Keratinocyte (primary cell): ENCODE measurements around the gene RTP3.

Experiments
- EZH2 ChIP-seq: IDR thresholded peaks from one replicate; pipeline ENCODE4 v1.6.1; 2012; ENCODE audit warnings: inconsistent platforms, mild to moderate bottlenecking, low read length, moderate library complexity
- TF ChIP-seq, protein P1 (sequence below), 3 experiments: IDR thresholded peaks in 1 of 3; conservative IDR thresholded peaks in 1 of 3; optimal IDR thresholded peaks in 1 of 3; 2 replicates in 2 of 3; 3 replicates in 1 of 3; pipeline versions ENCODE3 to v1.5.1; 2011; ENCODE audit warnings: low read length in 3 of 3, mild to moderate bottlenecking in 3 of 3, moderate library complexity in 2 of 3, control low read depth in 1 of 3, inconsistent platforms in 1 of 3; ENCODE audit not compliant: insufficient read depth in 2 of 3; ENCODE audit errors: extremely low read depth in 1 of 3

DNA sequence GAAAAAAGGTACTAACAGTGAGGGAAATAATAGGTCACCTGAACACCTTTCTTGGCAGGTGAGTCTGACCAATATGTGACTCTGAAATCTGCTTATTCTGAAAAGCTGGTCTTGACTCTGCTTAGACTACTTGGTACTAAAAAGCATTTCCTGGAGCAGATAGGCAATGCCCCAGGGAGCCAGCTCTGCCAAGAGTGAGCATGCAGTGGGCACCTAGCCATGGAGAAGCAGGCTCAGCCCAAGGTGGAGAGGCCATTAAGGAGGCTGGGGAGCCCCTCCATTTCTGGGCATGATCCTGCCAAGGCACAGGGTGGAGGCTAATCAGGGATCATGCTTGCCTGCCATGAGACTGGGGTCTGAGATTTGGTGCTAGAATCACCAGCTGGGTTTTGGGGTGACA, 31.5 kb upstream of the RTP3 start:
- TF ChIP-seq, protein P1, sequence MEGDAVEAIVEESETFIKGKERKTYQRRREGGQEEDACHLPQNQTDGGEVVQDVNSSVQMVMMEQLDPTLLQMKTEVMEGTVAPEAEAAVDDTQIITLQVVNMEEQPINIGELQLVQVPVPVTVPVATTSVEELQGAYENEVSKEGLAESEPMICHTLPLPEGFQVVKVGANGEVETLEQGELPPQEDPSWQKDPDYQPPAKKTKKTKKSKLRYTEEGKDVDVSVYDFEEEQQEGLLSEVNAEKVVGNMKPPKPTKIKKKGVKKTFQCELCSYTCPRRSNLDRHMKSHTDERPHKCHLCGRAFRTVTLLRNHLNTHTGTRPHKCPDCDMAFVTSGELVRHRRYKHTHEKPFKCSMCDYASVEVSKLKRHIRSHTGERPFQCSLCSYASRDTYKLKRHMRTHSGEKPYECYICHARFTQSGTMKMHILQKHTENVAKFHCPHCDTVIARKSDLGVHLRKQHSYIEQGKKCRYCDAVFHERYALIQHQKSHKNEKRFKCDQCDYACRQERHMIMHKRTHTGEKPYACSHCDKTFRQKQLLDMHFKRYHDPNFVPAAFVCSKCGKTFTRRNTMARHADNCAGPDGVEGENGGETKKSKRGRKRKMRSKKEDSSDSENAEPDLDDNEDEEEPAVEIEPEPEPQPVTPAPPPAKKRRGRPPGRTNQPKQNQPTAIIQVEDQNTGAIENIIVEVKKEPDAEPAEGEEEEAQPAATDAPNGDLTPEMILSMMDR (optimal IDR thresholded peaks at IDR 0.05 in 1 of 3, IDR thresholded peaks at IDR 0.05 in 1 of 3, conservative IDR thresholded peaks at IDR 0.05 in 1 of 3; ENCODE audit: extremely low read depth in 1 of 3, insufficient read depth in 2 of 3, low read length in 3 of 3), result no peak
- TF ChIP-seq EZH2, result no peak
